KMS-11 (cell line): ENCODE measurements around the gene MIB2.

ENCODE experiments used
- H2AFZ ChIP-seq: fragments of 200-600 bp; sonication (generic); 2 replicates; pipeline ENCODE4 v1.6.1; 2016; ENCODE audit warnings: antibody characterized with exemption, mixed run types, low read depth
- H3K27ac ChIP-seq: fragments of 200-600 bp; sonication (generic); 2 replicates; pipeline ENCODE4 v1.6.1; 2016; ENCODE audit warnings: mild to moderate bottlenecking, mixed run types
- H3K27me3 ChIP-seq: fragments of 200-600 bp; sonication (generic); 2 replicates; pipeline ENCODE4 v1.6.1; 2017; ENCODE audit warnings: mild to moderate bottlenecking, low read depth, mixed run types, moderate library complexity; ENCODE audit not compliant: insufficient read depth
- H3K36me3 ChIP-seq: fragments of 200-600 bp; sonication (generic); 2 replicates; pipeline ENCODE4 v1.6.1; 2017; ENCODE audit warnings: mild to moderate bottlenecking, mixed run types; ENCODE audit not compliant: insufficient read depth
- H3K4me1 ChIP-seq: fragments of 200-600 bp; sonication (generic); 2 replicates; pipeline ENCODE4 v1.6.1; 2016; ENCODE audit warnings: mild to moderate bottlenecking, low read depth, mixed run types; ENCODE audit not compliant: poor library complexity, severe bottlenecking
- H3K4me2 ChIP-seq: fragments of 200-600 bp; sonication (generic); 2 replicates; pipeline ENCODE4 v1.7.0; 2016; ENCODE audit warnings: mild to moderate bottlenecking, mixed run types
- H3K4me3 ChIP-seq: fragments of 200-600 bp; sonication (generic); IDR thresholded peaks from 2 replicates; pipeline ENCODE4 v1.6.1; 2017; ENCODE audit warnings: low read depth, low read length, mixed read lengths; ENCODE audit not compliant: insufficient read depth
- H3K79me2 ChIP-seq: fragments of 200-600 bp; sonication (generic); 2 replicates; pipeline ENCODE4 v1.6.1; 2016; ENCODE audit warnings: low read depth, mixed run types; ENCODE audit not compliant: insufficient read depth
- H3K9ac ChIP-seq: fragments of 200-600 bp; sonication (generic); 2 replicates; pipeline ENCODE4 v1.6.1; 2016; ENCODE audit warnings: mild to moderate bottlenecking, mixed run types
- H4K20me1 ChIP-seq: fragments of 200-600 bp; sonication (generic); 2 replicates; pipeline ENCODE4 v1.6.1; 2016; ENCODE audit warnings: mild to moderate bottlenecking, mixed run types; ENCODE audit not compliant: insufficient read depth
- TF ChIP-seq, protein P1 (sequence below): fragments of 200-600 bp; sonication (generic); conservative IDR thresholded peaks from 2 replicates; pipeline ENCODE4 v1.6.1; 2017; ENCODE audit warnings: low read depth, mild to moderate bottlenecking, antibody characterized with exemption, low read length, moderate library complexity, mixed read lengths

The MIB2 gene

DNA sequence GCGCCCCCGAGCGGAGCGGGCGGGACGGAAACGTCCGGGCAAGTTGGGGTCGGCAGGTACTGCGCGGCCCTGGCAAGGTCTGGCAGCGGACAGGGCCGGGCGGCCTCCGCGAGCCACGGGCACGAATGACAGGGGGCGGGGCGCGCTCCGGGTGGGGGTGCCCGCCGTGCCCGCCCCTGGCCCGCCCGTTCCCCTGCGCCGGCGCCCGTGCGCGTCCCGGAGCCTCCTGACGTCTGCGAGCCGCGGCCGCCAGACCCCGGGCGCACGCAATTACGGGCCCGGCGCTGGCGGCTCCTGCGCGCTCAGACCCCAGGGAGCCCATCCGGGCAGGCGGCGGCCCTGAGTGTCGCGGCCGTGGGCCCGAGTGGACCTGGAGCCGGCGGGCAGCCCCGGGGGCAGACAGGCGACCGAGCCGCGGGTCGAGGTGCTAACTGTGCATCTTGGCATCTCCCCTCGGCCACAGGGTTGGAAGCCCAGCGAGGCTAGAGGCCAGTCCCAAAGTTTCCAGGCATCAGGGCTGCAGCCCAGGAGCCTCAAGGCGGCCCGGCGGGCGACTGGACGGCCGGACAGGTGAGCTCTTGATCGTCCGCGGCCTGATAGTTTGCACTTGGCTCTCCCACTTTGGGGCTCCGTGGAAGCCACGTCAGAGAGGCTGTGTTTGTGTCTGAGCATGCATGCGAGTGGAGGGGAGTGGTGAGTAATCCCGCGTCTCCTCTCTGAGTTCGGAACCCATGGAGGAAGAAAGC is 918 bp downstream of the MIB2 start:
- Histone ChIP-seq H3K9ac (peak overlapping the region; percentile 43; the same call in 1 of the 2 replicates), H3K4me3 (peak overlapping the region; percentile 37), H3K36me3 (no peaks in the 10 kb centered on the region), H3K79me2 (no peaks in the 10 kb centered on the region), H3K4me2 (peak overlapping the region; percentile 56), H4K20me1 (no peaks in the 10 kb centered on the region), H3K27ac (peak overlapping the region; percentile 96), H3K27me3 (no peaks in the 10 kb centered on the region), H3K4me1 (peaks cover 17% of the 10 kb centered on the region), H2AFZ (peak overlapping the region; percentile 66)
- TF ChIP-seq, protein P1, sequence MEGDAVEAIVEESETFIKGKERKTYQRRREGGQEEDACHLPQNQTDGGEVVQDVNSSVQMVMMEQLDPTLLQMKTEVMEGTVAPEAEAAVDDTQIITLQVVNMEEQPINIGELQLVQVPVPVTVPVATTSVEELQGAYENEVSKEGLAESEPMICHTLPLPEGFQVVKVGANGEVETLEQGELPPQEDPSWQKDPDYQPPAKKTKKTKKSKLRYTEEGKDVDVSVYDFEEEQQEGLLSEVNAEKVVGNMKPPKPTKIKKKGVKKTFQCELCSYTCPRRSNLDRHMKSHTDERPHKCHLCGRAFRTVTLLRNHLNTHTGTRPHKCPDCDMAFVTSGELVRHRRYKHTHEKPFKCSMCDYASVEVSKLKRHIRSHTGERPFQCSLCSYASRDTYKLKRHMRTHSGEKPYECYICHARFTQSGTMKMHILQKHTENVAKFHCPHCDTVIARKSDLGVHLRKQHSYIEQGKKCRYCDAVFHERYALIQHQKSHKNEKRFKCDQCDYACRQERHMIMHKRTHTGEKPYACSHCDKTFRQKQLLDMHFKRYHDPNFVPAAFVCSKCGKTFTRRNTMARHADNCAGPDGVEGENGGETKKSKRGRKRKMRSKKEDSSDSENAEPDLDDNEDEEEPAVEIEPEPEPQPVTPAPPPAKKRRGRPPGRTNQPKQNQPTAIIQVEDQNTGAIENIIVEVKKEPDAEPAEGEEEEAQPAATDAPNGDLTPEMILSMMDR, result no peak

DNA sequence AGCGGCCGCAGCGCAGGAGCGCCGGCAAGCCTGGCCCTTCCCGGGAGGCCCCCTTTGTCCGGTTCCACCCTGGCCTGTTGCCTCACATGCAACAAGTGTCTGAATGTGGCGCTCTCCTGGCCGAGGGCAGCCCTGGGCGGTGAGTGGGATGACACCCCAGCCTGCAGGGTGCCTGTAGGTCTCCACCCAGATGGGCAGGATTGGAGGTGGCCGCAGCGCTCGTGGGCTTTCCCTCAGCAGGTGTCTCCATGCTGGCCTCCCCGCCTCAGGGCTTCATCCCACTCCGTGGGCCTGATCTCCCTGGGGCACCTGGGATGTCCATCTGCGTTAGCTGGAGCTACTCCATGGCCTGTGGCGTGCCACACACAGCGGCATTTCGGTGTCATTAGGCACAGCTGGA is 1.5 kb downstream of the MIB2 start:
- Histone ChIP-seq H3K27ac (no peak overlapping the region), H3K27me3 (no peaks in the 10 kb centered on the region), H3K79me2 (no peaks in the 10 kb centered on the region), H2AFZ (no peak overlapping the region), H3K9ac (no peak overlapping the region), H3K4me2 (peak overlapping the region; percentile 56), H3K4me1 (peaks cover 16% of the 10 kb centered on the region), H4K20me1 (no peaks in the 10 kb centered on the region), H3K4me3 (no peak overlapping the region), H3K36me3 (no peaks in the 10 kb centered on the region)
- TF ChIP-seq, protein P1, result no peak

DNA sequence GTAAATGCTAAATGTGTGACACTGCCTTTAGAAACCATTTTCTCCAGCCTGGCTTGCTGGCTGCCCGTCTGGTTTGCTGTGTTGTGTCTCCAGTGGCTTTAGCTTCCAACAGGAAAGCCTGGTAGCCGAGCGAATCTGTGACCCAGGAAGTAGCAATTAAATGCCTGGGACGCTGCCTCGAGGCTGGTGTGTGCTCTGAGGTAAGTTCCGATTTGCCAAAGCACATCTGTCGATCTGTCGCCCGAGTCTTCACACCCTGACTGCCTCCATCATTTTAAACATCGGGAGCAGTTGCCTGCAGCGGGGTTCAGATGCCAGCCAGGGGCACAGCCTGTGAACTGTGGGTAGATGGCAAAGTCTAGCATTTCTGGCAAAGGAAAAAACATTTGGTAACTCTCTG is 2.2 kb downstream of the MIB2 start:
- Histone ChIP-seq H3K9ac (no peak overlapping the region), H2AFZ (no peak overlapping the region), H3K36me3 (no peaks in the 10 kb centered on the region), H3K4me1 (peaks cover 16% of the 10 kb centered on the region), H3K27ac (no peak overlapping the region), H4K20me1 (no peaks in the 10 kb centered on the region), H3K4me2 (no peak overlapping the region), H3K79me2 (no peaks in the 10 kb centered on the region), H3K4me3 (no peak overlapping the region), H3K27me3 (no peaks in the 10 kb centered on the region)
- TF ChIP-seq, protein P1, result no peak

DNA sequence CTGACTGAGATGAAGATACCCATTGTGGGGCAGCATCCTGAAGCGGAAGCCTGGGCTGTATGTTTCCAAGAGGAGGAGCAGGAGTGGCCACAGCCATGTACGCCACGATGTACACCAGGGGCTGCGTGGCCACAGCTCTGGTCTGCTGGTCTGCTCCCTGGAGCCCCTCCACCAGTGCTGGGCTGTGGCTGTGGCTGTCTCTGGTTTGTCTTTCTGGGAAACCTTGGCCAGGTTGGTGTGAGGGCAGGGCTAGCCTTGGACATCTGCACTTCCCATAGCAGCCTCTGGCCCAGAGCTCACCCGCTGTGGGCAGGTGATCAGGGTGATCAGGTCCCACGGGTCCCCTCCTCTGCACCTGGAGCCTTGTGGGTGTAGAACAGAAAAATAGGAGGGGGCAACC is 2.6 kb downstream of the MIB2 start:
- Histone ChIP-seq H2AFZ (no peak overlapping the region), H3K79me2 (no peaks in the 10 kb centered on the region), H3K4me1 (peaks cover 16% of the 10 kb centered on the region), H3K4me3 (no peak overlapping the region), H3K27ac (no peak overlapping the region), H4K20me1 (no peaks in the 10 kb centered on the region), H3K36me3 (no peaks in the 10 kb centered on the region), H3K9ac (no peak overlapping the region), H3K4me2 (no peak overlapping the region), H3K27me3 (no peaks in the 10 kb centered on the region)
- TF ChIP-seq, protein P1, result no peak
